NCI-H2196 (cell line): ENCODE data around the gene SLC6A1.
A peak's percentile ranks its signal among the peaks of the same experiment; 100 is the strongest.

ENCODE experiments used
- DNase-seq: peaks from one replicate; lab custom pipeline; 2025; ENCODE audit not compliant: unreplicated experiment; lab: John Stamatoyannopoulos, UW

SLC6A1 gene

GRCh38 chr3:10992943-10993728 lies 588 bp downstream of the SLC6A1 start:
- DNase-seq = no peak

- no peak for DNase-seq
Measured at GRCh38 chr3:10993729-10994065, 1.1 kb downstream of the SLC6A1 start.

- DNase-seq = no peak
Measured at GRCh38 chr3:10994306-10994705, 1.8 kb downstream of the SLC6A1 start.

- no peak for DNase-seq
Measured at GRCh38 chr3:10995871-10996270, 3.3 kb downstream of the SLC6A1 start.

GRCh38 chr3:10996345-10997013 lies 3.9 kb downstream of the SLC6A1 start:
- DNase-seq = no peak

GRCh38 chr3:10997196-10997595 lies 4.6 kb downstream of the SLC6A1 start:
- DNase-seq = no peak

GRCh38 chr3:10998542-10998941 lies 6.0 kb downstream of the SLC6A1 start:
- no peak for DNase-seq

GRCh38 chr3:10999221-11000107 lies 6.9 kb downstream of the SLC6A1 start:
- no peak for DNase-seq

- no peak for DNase-seq
Measured at GRCh38 chr3:11000528-11000927, 8.0 kb downstream of the SLC6A1 start.

- peak; percentile 16 for DNase-seq
Measured at GRCh38 chr3:11001020-11001657, 8.6 kb downstream of the SLC6A1 start.

GRCh38 chr3:11001658-11002021 lies 9.1 kb downstream of the SLC6A1 start:
- DNase-seq = no peak

GRCh38 chr3:11002371-11002807 lies 9.8 kb downstream of the SLC6A1 start:
- no peak for DNase-seq

GRCh38 chr3:11004563-11004962 lies 12.0 kb downstream of the SLC6A1 start:
- no peak for DNase-seq

GRCh38 chr3:11005686-11006256 lies 13.2 kb downstream of the SLC6A1 start:
- DNase-seq = no peak

- no peak for DNase-seq
Measured at GRCh38 chr3:11006986-11007933, 14.7 kb downstream of the SLC6A1 start.

- no peak for DNase-seq
Measured at GRCh38 chr3:11009898-11010297, 17.4 kb downstream of the SLC6A1 start.

GRCh38 chr3:11010426-11011165 lies 18.0 kb downstream of the SLC6A1 start:
- no peak for DNase-seq

GRCh38 chr3:11014253-11014652 lies 21.7 kb downstream of the SLC6A1 start:
- DNase-seq = no peak

- DNase-seq = no peak
Measured at GRCh38 chr3:11014752-11015151, 22.2 kb downstream of the SLC6A1 start.
